H1 (cell line): ENCODE measurements around the gene RNU4-1. TPM values are rescaled to one million over a fixed set of nuclear protein-coding genes. Genes with fewer than 3 reads are reported as not detected.
"Not testable (repeated sequence)": the region's sequence is repeated elsewhere in the genome, so short reads cannot be mapped to it uniquely, and the experiment has no call there.

Experiments used
- CTCF ChIA-PET: fragments of 300-600 bp; sonication (Branson Sonifier 250); formaldehyde crosslinking; loops from one replicate; lab custom pipeline; 2021; ENCODE audit not compliant: partially characterized antibody; lab: Charles Lee
- POLR2A ChIA-PET: fragments of 300-600 bp; sonication (Branson Sonifier 250); formaldehyde crosslinking; loops from one replicate; lab custom pipeline; 2021; ENCODE audit warnings: inconsistent platforms; ENCODE audit not compliant: partially characterized antibody; lab: Charles Lee
- DNase-seq, 2 experiments: peaks; one replicate each; pipeline versions ENCODE4 v3.0.0 to v3.0.0-alpha.2; 2010 to 2022; ENCODE audit warnings: low spot score in 2 of 2, low read depth in 1 of 2, mixed read lengths in 1 of 2
- FAIRE-seq: peaks from 2 replicates; lab custom pipeline; 2011; peaks lifted over from hg19 to GRCh38; lab: Jason Lieb, UNC
- H2AFZ ChIP-seq: 2 replicates; pipeline ENCODE4 v1.8.1; 2012; ENCODE audit warnings: low read length, inconsistent platforms
- H2AK5ac ChIP-seq: 2 replicates; pipeline ENCODE4 v1.6.1; 2013; ENCODE audit warnings: low read depth, low read length
- H2BK120ac ChIP-seq: replicated peaks from 2 replicates; pipeline ENCODE3; 2013; ENCODE audit warnings: low read depth, low read length, inconsistent platforms
- H2BK12ac ChIP-seq: 2 replicates; pipeline ENCODE4 v1.6.1; 2013; ENCODE audit warnings: low read depth, low read length
- H2BK15ac ChIP-seq: 2 replicates; pipeline ENCODE4 v1.6.1; 2013; ENCODE audit warnings: low read length
- H2BK20ac ChIP-seq: 2 replicates; pipeline ENCODE4 v1.6.1; 2013; ENCODE audit warnings: low read length
- H2BK5ac ChIP-seq: 2 replicates; pipeline ENCODE4 v1.6.1; 2013; ENCODE audit warnings: low read depth, low read length
- H3K14ac ChIP-seq: 2 replicates; pipeline ENCODE4 v1.6.1; 2013; ENCODE audit warnings: inconsistent platforms; ENCODE audit not compliant: insufficient read length
- H3K18ac ChIP-seq: 2 replicates; pipeline ENCODE4 v1.6.1; 2013; ENCODE audit warnings: low read length; ENCODE audit errors: extremely low read depth
- H3K23ac ChIP-seq: 2 replicates; pipeline ENCODE4 v1.6.1; 2013; ENCODE audit warnings: inconsistent platforms; ENCODE audit not compliant: insufficient read length
- H3K23me2 ChIP-seq: 2 replicates; pipeline ENCODE4 v1.6.1; 2013; ENCODE audit warnings: low read depth, low read length
- H3K27ac ChIP-seq: 2 replicates; pipeline ENCODE4 v1.6.1; 2011; ENCODE audit warnings: low read depth, low read length, inconsistent platforms
- H3K27me3 ChIP-seq, 4 experiments: replicated peaks in 1 of 4; 1 replicate in 1 of 4; 2 replicates in 3 of 4; pipeline versions ENCODE4 v1.6.1 to v1.8.1; 2011 to 2013; ENCODE audit warnings: low read length in 3 of 4, mild to moderate bottlenecking in 3 of 4, inconsistent platforms in 2 of 4, mixed read lengths in 2 of 4, moderate library complexity in 1 of 4; ENCODE audit not compliant: control insufficient read depth in 3 of 4, insufficient read depth in 3 of 4; ENCODE audit errors: extremely low read depth in 1 of 4
- H3K36me3 ChIP-seq, 4 experiments: 2 replicates each; pipeline versions ENCODE4 v1.6.1 to v1.8.1; 2011 to 2013; ENCODE audit warnings: mild to moderate bottlenecking in 4 of 4, low read length in 3 of 4, moderate library complexity in 2 of 4, control low read depth in 1 of 4, inconsistent platforms in 1 of 4; ENCODE audit not compliant: insufficient read depth in 4 of 4, control insufficient read depth in 2 of 4
- H3K4ac ChIP-seq: replicated peaks from 2 replicates; pipeline ENCODE3; 2013; ENCODE audit warnings: low read length, low read depth, mixed read lengths, inconsistent platforms; ENCODE audit not compliant: insufficient read length
- H3K4me1 ChIP-seq, 4 experiments: replicated peaks in 1 of 4; 1 replicate in 1 of 4; 2 replicates in 3 of 4; pipeline versions ENCODE4 v1.6.1 to v1.8.1; 2011 to 2013; ENCODE audit warnings: low read length in 3 of 4, inconsistent platforms in 2 of 4, mixed read lengths in 1 of 4; ENCODE audit not compliant: insufficient read depth in 4 of 4, control insufficient read depth in 3 of 4
- H3K4me2 ChIP-seq, 2 experiments: 2 replicates each; pipeline versions ENCODE4 v1.6.1 to v1.8.1; 2011 to 2013; ENCODE audit warnings: low read depth in 2 of 2, low read length in 2 of 2, control low read depth in 1 of 2, inconsistent platforms in 1 of 2, mild to moderate bottlenecking in 1 of 2; ENCODE audit not compliant: insufficient read depth in 1 of 2
- H3K4me3 ChIP-seq, 4 experiments: fragments of 200-600, 300-600 bp in 1 of 4; sonication (generic), shearing (Covaris generic), sonication (Bioruptor Twin) in 1 of 4; 2 replicates each; pipeline versions ENCODE4 v1.5.1 to v1.8.1; 2011 to 2016; ENCODE audit warnings: low read length in 4 of 4, low read depth in 3 of 4, control low read depth in 2 of 4, inconsistent platforms in 2 of 4, mild to moderate bottlenecking in 2 of 4, mixed read lengths in 1 of 4, moderate library complexity in 1 of 4; ENCODE audit not compliant: insufficient read depth in 2 of 4; ENCODE audit errors: extremely low read depth in 1 of 4
- H3K56ac ChIP-seq: replicated peaks from 2 replicates; pipeline ENCODE3; 2013; ENCODE audit warnings: low read depth, mild to moderate bottlenecking, mixed read lengths, low read length, inconsistent platforms; ENCODE audit not compliant: insufficient read length
- H3K79me1 ChIP-seq: 2 replicates; pipeline ENCODE4 v1.6.1; 2013; ENCODE audit warnings: low read depth, low read length, control low read depth
- H3K79me2 ChIP-seq, 2 experiments: 2 replicates each; pipeline versions ENCODE4 v1.6.1 to v1.8.1; 2012 to 2013; ENCODE audit warnings: low read length in 2 of 2, mild to moderate bottlenecking in 2 of 2, inconsistent platforms in 1 of 2; ENCODE audit not compliant: insufficient read depth in 2 of 2, control insufficient read depth in 1 of 2
- H3K9ac ChIP-seq, 4 experiments: replicated peaks in 1 of 4; 1 replicate in 1 of 4; 2 replicates in 3 of 4; pipeline versions ENCODE4 v1.6.1 to v1.8.1; 2011 to 2013; ENCODE audit warnings: low read depth in 3 of 4, low read length in 3 of 4, control low read depth in 2 of 4, mild to moderate bottlenecking in 2 of 4, moderate library complexity in 2 of 4, inconsistent platforms in 1 of 4; ENCODE audit errors: extremely low read depth in 1 of 4
- H3K9me3 ChIP-seq, 2 experiments: 2 replicates each; pipeline versions ENCODE4 v1.6.1 to v1.8.1; 2012 to 2013; ENCODE audit warnings: mild to moderate bottlenecking in 2 of 2, moderate library complexity in 2 of 2, control low read depth in 1 of 2, inconsistent platforms in 1 of 2, low read depth in 1 of 2, low read length in 1 of 2, mixed read lengths in 1 of 2; ENCODE audit not compliant: insufficient read depth in 2 of 2
- H4K20me1 ChIP-seq, 2 experiments: replicated peaks in 1 of 2; 2 replicates each; pipeline versions ENCODE3 to v1.8.1; 2011 to 2013; ENCODE audit warnings: inconsistent platforms in 2 of 2, low read length in 2 of 2, mild to moderate bottlenecking in 1 of 2; ENCODE audit not compliant: insufficient read depth in 2 of 2, control insufficient read depth in 1 of 2
- H4K5ac ChIP-seq: 2 replicates; pipeline ENCODE4 v1.6.1; 2013; ENCODE audit warnings: low read length, low read depth, mixed read lengths, inconsistent platforms; ENCODE audit not compliant: insufficient read length
- H4K8ac ChIP-seq: 2 replicates; pipeline ENCODE4 v1.8.0; 2013; ENCODE audit warnings: mild to moderate bottlenecking, moderate library complexity, low read length, inconsistent platforms; ENCODE audit not compliant: insufficient read depth; ENCODE audit errors: extremely low read depth
- H4K91ac ChIP-seq: replicated peaks from 2 replicates; pipeline ENCODE3; 2013; ENCODE audit warnings: low read length, mixed read lengths, inconsistent platforms; ENCODE audit not compliant: insufficient read length
- CHD1 ChIP-seq: IDR thresholded peaks from 2 replicates; pipeline ENCODE4 v1.6.1; 2012; ENCODE audit warnings: low read depth, low read length, improper control_type of control experiment
- GABPA ChIP-seq: IDR thresholded peaks from 2 replicates; pipeline ENCODE4 v1.6.1; 2011; ENCODE audit warnings: mild to moderate bottlenecking, low read length, moderate library complexity, borderline replicate concordance; ENCODE audit not compliant: insufficient read depth
- NANOG ChIP-seq: IDR thresholded peaks from 2 replicates; pipeline ENCODE4 v1.6.1; 2011; ENCODE audit warnings: low read length, low read depth, mild to moderate bottlenecking, inconsistent platforms; ENCODE audit not compliant: insufficient read depth, poor library complexity, severe bottlenecking
- RXRA ChIP-seq: IDR thresholded peaks from 2 replicates; pipeline ENCODE4 v1.6.1; 2011; ENCODE audit warnings: low read depth, mild to moderate bottlenecking, low read length, moderate library complexity; ENCODE audit not compliant: insufficient read depth
- SIRT6 ChIP-seq: IDR thresholded peaks from one replicate; pipeline ENCODE4 v1.7.1; 2012; ENCODE audit warnings: low read length, inconsistent platforms
- WGBS, 2 experiments: shearing (Covaris generic) in 1 of 2; methylation state at CpG; one replicate each; pipeline versions ENCODE4 v1.1.6 to v1.1.7; 2013 to 2015; ENCODE audit warnings: low lambda C conversion rate in 2 of 2, mixed read lengths in 2 of 2, inconsistent platforms in 1 of 2, low coverage in 1 of 2, missing lambda C conversion rate in 1 of 2; ENCODE audit not compliant: insufficient replicate concordance in 2 of 2, insufficient coverage in 1 of 2, insufficient read length in 1 of 2; ENCODE audit errors: extremely low coverage in 1 of 2, missing lambda C conversion rate in 1 of 2; 5-methylcytosine and 5-hydroxymethylcytosine counted together
- polyA plus RNA-seq, 7 experiments: library from polyadenylated mRNA; depleted of rRNA in 3 of 7; stranded (reverse) in 5 of 7; unstranded in 2 of 7; fragments of >200 nt in 5 of 7; fragments of 200-250 nt in 2 of 7; gene quantifications; 1 replicate in 5 of 7; 2 replicates in 1 of 7; 4 replicates in 1 of 7; pipeline versions ENCODE4 v1.2.1 to v1.2.3, GENCODE V29; 2011 to 2013; ENCODE audit warnings: missing spikeins in 2 of 7, mixed read lengths in 2 of 7
- total RNA-seq: library from RNA; stranded (reverse); fragmentation: NEBNext Ultra II Directional; extraction: Animal tissue kit (Norgen Biotek cat#: 25700); gene quantifications from 2 replicates; pipeline ENCODE4 v1.2.1, GENCODE V29; 2021
- TF ChIP-seq, protein P1 (sequence below), 3 experiments: IDR thresholded peaks; 1 replicate in 2 of 3; 2 replicates in 1 of 3; pipeline versions ENCODE4 v1.5.1 to v1.6.1; 2011; ENCODE audit warnings: low read length in 3 of 3, mild to moderate bottlenecking in 3 of 3, inconsistent platforms in 2 of 3, low read depth in 1 of 3, moderate library complexity in 1 of 3; ENCODE audit not compliant: insufficient read depth in 1 of 3; ENCODE audit errors: control extremely low read depth in 1 of 3

Gene RNU4-1
- total and polyA plus RNA-seq, 2 of the 8 experiments (the other 6 are each of a cell fraction or from before 2014, with no cell fraction given): under 0.01 to 1,424 TPM

DNA sequence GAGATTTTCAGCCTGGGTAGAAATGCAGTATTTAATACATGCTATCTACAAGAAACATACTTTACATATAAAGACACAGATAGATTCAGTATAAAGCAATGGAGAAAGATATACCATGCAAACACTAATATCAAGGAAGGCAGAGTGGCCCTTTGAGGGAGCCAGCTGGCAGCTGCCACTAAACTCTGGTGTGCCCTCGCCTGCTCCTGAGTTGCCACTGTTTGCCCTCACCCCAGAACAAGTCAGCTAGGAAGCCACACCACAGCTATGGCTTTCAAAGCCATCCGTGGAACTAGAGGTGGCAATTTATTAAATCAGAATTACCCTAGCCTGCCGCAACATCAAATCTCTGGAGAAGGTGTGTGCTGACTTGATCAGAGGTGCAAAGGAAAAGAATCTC, 45.9 kb downstream of the RNU4-1 start (continued):
- no peak for TF ChIP-seq RXRA
- TF ChIP-seq, protein P1, sequence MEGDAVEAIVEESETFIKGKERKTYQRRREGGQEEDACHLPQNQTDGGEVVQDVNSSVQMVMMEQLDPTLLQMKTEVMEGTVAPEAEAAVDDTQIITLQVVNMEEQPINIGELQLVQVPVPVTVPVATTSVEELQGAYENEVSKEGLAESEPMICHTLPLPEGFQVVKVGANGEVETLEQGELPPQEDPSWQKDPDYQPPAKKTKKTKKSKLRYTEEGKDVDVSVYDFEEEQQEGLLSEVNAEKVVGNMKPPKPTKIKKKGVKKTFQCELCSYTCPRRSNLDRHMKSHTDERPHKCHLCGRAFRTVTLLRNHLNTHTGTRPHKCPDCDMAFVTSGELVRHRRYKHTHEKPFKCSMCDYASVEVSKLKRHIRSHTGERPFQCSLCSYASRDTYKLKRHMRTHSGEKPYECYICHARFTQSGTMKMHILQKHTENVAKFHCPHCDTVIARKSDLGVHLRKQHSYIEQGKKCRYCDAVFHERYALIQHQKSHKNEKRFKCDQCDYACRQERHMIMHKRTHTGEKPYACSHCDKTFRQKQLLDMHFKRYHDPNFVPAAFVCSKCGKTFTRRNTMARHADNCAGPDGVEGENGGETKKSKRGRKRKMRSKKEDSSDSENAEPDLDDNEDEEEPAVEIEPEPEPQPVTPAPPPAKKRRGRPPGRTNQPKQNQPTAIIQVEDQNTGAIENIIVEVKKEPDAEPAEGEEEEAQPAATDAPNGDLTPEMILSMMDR (IDR thresholded peaks at IDR 0.05; ENCODE audit: control extremely low read depth in 1 of 3, insufficient read depth in 1 of 3, low read depth in 1 of 3, low read length in 3 of 3): no peak
- no peak for TF ChIP-seq SIRT6
- no peak for TF ChIP-seq GABPA
- no peak for TF ChIP-seq NANOG
- TF ChIP-seq CHD1: no peak

- CTCF ChIA-PET: interaction anchor here (22.3 to 34.8 kb wide), 3 partner anchors 2 to 22 kb away, joined by 741 to 930 read pairs (median 741); partner anchors contain the start of gene PXN
- not testable (repeated sequence) for H3K36me3 ChIP-seq, H3K23ac ChIP-seq, H2AFZ ChIP-seq, H3K4me3 ChIP-seq, H2BK5ac ChIP-seq, H3K4me2 ChIP-seq, H3K9me3 ChIP-seq, H3K14ac ChIP-seq, H3K18ac ChIP-seq, H3K27me3 ChIP-seq, H3K9ac ChIP-seq, H3K4ac ChIP-seq, H4K5ac ChIP-seq, FAIRE-seq, H3K23me2 ChIP-seq, H2AK5ac ChIP-seq, H3K56ac ChIP-seq, H3K27ac ChIP-seq, H4K91ac ChIP-seq, H2BK120ac ChIP-seq, H2BK15ac ChIP-seq, H2BK20ac ChIP-seq, H2BK12ac ChIP-seq, H4K8ac ChIP-seq, DNase-seq
- Histone ChIP-seq H3K79me1 (peaks cover 21% of the 10 kb centered on the region), H4K20me1 (peaks cover 18 to 37% of the 10 kb centered on the region in 2 experiments), H3K79me2 (peaks cover 0 to 74% of the 10 kb centered on the region in 2 experiments; a peak in 3 of 4 replicates), H3K4me1 (peaks cover 3 to 14% (median 6%) of the 10 kb centered on the region in 4 experiments; a peak in 6 of 7 replicates)
- WGBS, 2 experiments: 84% methylated on average over 5 of the region's 5 CpGs; no CpG with 5 or more reads in 1 of the 2 experiments
- POLR2A ChIA-PET: interaction anchor here (67.0 to 88.3 kb wide), 2 partner anchors 18 to 21 kb away, joined by 4270 read pairs; partner anchors contain the start of genes GCN1, PXN, RNU4-1 and RNU4-2
Measured at GRCh38 chr12:120246705-120247104, 46.3 kb downstream of the RNU4-1 start.
